CD14-positive monocyte (primary cell): ENCODE data around the gene ATP1A3. TPM values are rescaled to one million over a fixed set of nuclear protein-coding genes. Genes with fewer than 3 reads are reported as not detected.

Experiments used
- DNase-seq, 3 donors: peaks; one replicate each; pipeline ENCODE4 v3.0.0-alpha.2; 2011 to 2022
- H2AFZ ChIP-seq: 2 replicates; pipeline ENCODE4 v1.6.0; 2012; ENCODE audit warnings: mild to moderate bottlenecking, low read depth, low read length, inconsistent platforms; ENCODE audit not compliant: insufficient read depth, poor library complexity, severe bottlenecking
- H3K27ac ChIP-seq, 2 donors: 1 replicate in 1 of 2; 2 replicates in 1 of 2; pipeline ENCODE4 v1.5.1; 2012 to 2013; ENCODE audit warnings: low read length in 2 of 2, control low read depth in 1 of 2, inconsistent platforms in 1 of 2, low read depth in 1 of 2, mild to moderate bottlenecking in 1 of 2
- H3K27me3 ChIP-seq, 2 donors: one replicate each; pipeline versions ENCODE4 v1.6.0 to v1.6.1; 2011 to 2013; ENCODE audit warnings: low read length in 2 of 2; ENCODE audit not compliant: control insufficient read depth in 2 of 2, insufficient read depth in 2 of 2
- H3K36me3 ChIP-seq, 2 donors: replicated peaks in 1 of 2; 1 replicate in 1 of 2; 2 replicates in 1 of 2; pipeline versions ENCODE4 v1.5.1 to v1.6.1; 2012 to 2013; ENCODE audit warnings: low read length in 2 of 2, control low read depth in 1 of 2, inconsistent platforms in 1 of 2, mild to moderate bottlenecking in 1 of 2; ENCODE audit not compliant: insufficient read depth in 2 of 2, control insufficient read depth in 1 of 2
- H3K4me1 ChIP-seq, 2 donors: 1 replicate in 1 of 2; 2 replicates in 1 of 2; pipeline versions ENCODE4 v1.5.1 to v1.6.1; 2012 to 2013; ENCODE audit warnings: low read length in 2 of 2, control low read depth in 1 of 2, inconsistent platforms in 1 of 2, mild to moderate bottlenecking in 1 of 2, moderate library complexity in 1 of 2; ENCODE audit not compliant: insufficient read depth in 2 of 2, control insufficient read depth in 1 of 2
- H3K4me2 ChIP-seq: replicated peaks from 2 replicates; pipeline ENCODE3; 2012; ENCODE audit warnings: low read length, moderate library complexity, mild to moderate bottlenecking; ENCODE audit not compliant: poor library complexity, severe bottlenecking; ENCODE audit errors: extremely low read depth
- H3K4me3 ChIP-seq, 3 experiments: fragments of 200-600 bp in 1 of 3; sonication (generic) in 1 of 3; replicated peaks in 1 of 3; 1 replicate in 2 of 3; 2 replicates in 1 of 3; pipeline ENCODE4 v1.5.1; 2011 to 2013; ENCODE audit warnings: low read length in 3 of 3, mild to moderate bottlenecking in 3 of 3, control low read depth in 2 of 3, low read depth in 2 of 3, inconsistent platforms in 1 of 3, moderate library complexity in 1 of 3
- H3K79me2 ChIP-seq: 2 replicates; pipeline ENCODE4 v1.6.0; 2012; ENCODE audit warnings: mild to moderate bottlenecking, control low read depth, inconsistent platforms, low read length, moderate library complexity; ENCODE audit not compliant: insufficient read depth
- H3K9ac ChIP-seq: 2 replicates; pipeline ENCODE4 v1.6.0; 2017; ENCODE audit warnings: low read length, mild to moderate bottlenecking; ENCODE audit not compliant: insufficient read depth, poor library complexity, severe bottlenecking
- H3K9me3 ChIP-seq, 2 donors: replicated peaks in 1 of 2; 1 replicate in 1 of 2; 2 replicates in 1 of 2; pipeline versions ENCODE4 v1.5.1 to v1.6.1; 2012 to 2013; ENCODE audit warnings: low read length in 2 of 2, control low read depth in 1 of 2; ENCODE audit not compliant: control insufficient read depth in 1 of 2, insufficient read depth in 1 of 2
- H4K20me1 ChIP-seq: 2 replicates; pipeline ENCODE4 v1.6.0; 2012; ENCODE audit warnings: mild to moderate bottlenecking, low read length, control low read depth, moderate library complexity; ENCODE audit not compliant: insufficient read depth
- H3K27ac Mint-ChIP-seq, 7 donors: one replicate each; pipeline ENCODE4 v1.8.0; 2020; ENCODE audit warnings: mild to moderate bottlenecking in 7 of 7, mixed read lengths in 7 of 7, moderate library complexity in 6 of 7, inconsistent platforms in 2 of 7
- H3K27me3 Mint-ChIP-seq, 3 donors: one replicate each; pipeline ENCODE4 v1.8.0; 2021 to 2022; ENCODE audit warnings: low read depth in 3 of 3, mild to moderate bottlenecking in 3 of 3, mixed read lengths in 3 of 3, moderate library complexity in 3 of 3, inconsistent platforms in 1 of 3
- H3K36me3 Mint-ChIP-seq, 2 donors: one replicate each; pipeline ENCODE4 v1.8.0; 2020; ENCODE audit warnings: mixed read lengths in 2 of 2, inconsistent platforms in 1 of 2, mild to moderate bottlenecking in 1 of 2
- H3K4me1 Mint-ChIP-seq: one replicate; pipeline ENCODE4 v1.8.0; 2020; ENCODE audit warnings: mild to moderate bottlenecking, mixed read lengths
- H3K4me3 Mint-ChIP-seq, 2 donors: one replicate each; pipeline ENCODE4 v1.8.0; 2020; ENCODE audit warnings: mild to moderate bottlenecking in 2 of 2, mixed read lengths in 2 of 2, moderate library complexity in 1 of 2
- H3K9me3 Mint-ChIP-seq, 7 donors: one replicate each; pipeline ENCODE4 v1.8.0; 2020 to 2022; ENCODE audit warnings: mixed read lengths in 7 of 7, mild to moderate bottlenecking in 6 of 7, moderate library complexity in 6 of 7, inconsistent platforms in 2 of 7
- CTCF ChIP-seq: fragments of 200-600 bp; IDR thresholded peaks from one replicate; pipeline ENCODE4 v1.8.0; 2022; ENCODE audit warnings: antibody characterized with exemption, mild to moderate bottlenecking
- WGBS: methylation state at CpG from one replicate; pipeline ENCODE4 v1.1.5; 2013; ENCODE audit warnings: missing lambda C conversion rate; ENCODE audit not compliant: insufficient coverage; 5-methylcytosine and 5-hydroxymethylcytosine counted together
- intact Hi-C, 2 donors: fragments of 100-400 bp; cut with micrococcal nuclease; formaldehyde crosslinking; loops; one replicate each; pipeline versions ENCODE4 v1.15.0 to v1.15.1; 2023
- polyA plus RNA-seq, 3 donors: library from polyadenylated mRNA; depleted of rRNA in 1 of 3; unstranded in 2 of 3; stranded (reverse) in 1 of 3; fragments of 300-500 nt in 2 of 3; fragments of >200 nt in 1 of 3; fragmentation: Illumina TruSeq in 2 of 3; gene quantifications; 1 replicate in 2 of 3; 2 replicates in 1 of 3; pipeline ENCODE4 v1.2.3, GENCODE V29; 2012 to 2021

ATP1A3 gene
- polyA plus RNA-seq, 3 donors = 0.07 to 0.10 TPM; not detected in 1

- Mint-ChIP-seq H3K4me1 (no peaks in the 10 kb centered on the region), H3K27ac (no peak overlapping the region), H3K27me3 (no peaks in the 10 kb centered on the region), H3K36me3 (no peaks in the 10 kb centered on the region), H3K9me3 (peaks cover 0 to 2% (median 0%) of the 10 kb centered on the region in 7 donors), H3K4me3 (no peak overlapping the region)
- H3K4me2 ChIP-seq = no peak overlapping the region
- no peak for TF ChIP-seq CTCF
- intact Hi-C loops = no loop called here
- no peaks in the 10 kb centered on the region for H4K20me1 ChIP-seq
- H3K27me3 ChIP-seq = no peaks in the 10 kb centered on the region
- H3K36me3 ChIP-seq = no peaks in the 10 kb centered on the region
- WGBS = 94% methylated on average over 12 of the region's 12 CpGs
- H3K27ac ChIP-seq = no peak overlapping the region
- H3K9me3 ChIP-seq = no peaks in the 10 kb centered on the region
- no peak overlapping the region for H2AFZ ChIP-seq
- H3K4me1 ChIP-seq = no peaks in the 10 kb centered on the region
- H3K4me3 ChIP-seq = no peak overlapping the region
- no peak overlapping the region for H3K9ac ChIP-seq
- H3K79me2 ChIP-seq = no peaks in the 10 kb centered on the region
- no peak for DNase-seq
Measured at GRCh38 chr19:42024622-42025111, 30.6 kb upstream of the ATP1A3 start.

GRCh38 chr19:42023943-42024260 lies 29.9 kb upstream of the ATP1A3 start:
- WGBS = 95% methylated on average over 4 of the region's 4 CpGs
- Mint-ChIP-seq H3K27me3 (no peaks in the 10 kb centered on the region), H3K4me3 (no peak overlapping the region), H3K36me3 (no peaks in the 10 kb centered on the region), H3K27ac (no peak overlapping the region), H3K9me3 (peaks cover 0 to 2% (median 0%) of the 10 kb centered on the region in 7 donors), H3K4me1 (no peaks in the 10 kb centered on the region)
- H3K27me3 ChIP-seq = no peaks in the 10 kb centered on the region
- no peak overlapping the region for H3K9ac ChIP-seq
- no peak overlapping the region for H3K4me3 ChIP-seq
- no peak overlapping the region for H2AFZ ChIP-seq
- TF ChIP-seq CTCF = no peak
- intact Hi-C loops = no loop called here
- H3K27ac ChIP-seq = no peak overlapping the region
- no peak overlapping the region for H3K4me2 ChIP-seq
- H4K20me1 ChIP-seq = no peaks in the 10 kb centered on the region
- DNase-seq = no peak
- H3K4me1 ChIP-seq = no peaks in the 10 kb centered on the region
- H3K79me2 ChIP-seq = no peaks in the 10 kb centered on the region
- H3K36me3 ChIP-seq = no peaks in the 10 kb centered on the region
- H3K9me3 ChIP-seq = no peaks in the 10 kb centered on the region
